GM15510 (cell line): ENCODE results near the gene AKAP5.

Source experiments
- POLR2A ChIP-seq: IDR thresholded peaks from 3 replicates; pipeline ENCODE4 v1.6.1; 2011; ENCODE audit warnings: borderline replicate concordance; ENCODE audit not compliant: insufficient read length; ENCODE audit errors: extremely low read depth

AKAP5 gene

GRCh38 chr14:64504897-64505794 lies 39.8 kb downstream of the AKAP5 start:
- TF ChIP-seq POLR2A: peak; percentile 37

GRCh38 chr14:64506721-64507120 lies 41.4 kb downstream of the AKAP5 start:
- no peak for TF ChIP-seq POLR2A

GRCh38 chr14:64507376-64508156 lies 42.3 kb downstream of the AKAP5 start:
- TF ChIP-seq POLR2A: no peak

- TF ChIP-seq POLR2A: no peak
Measured at GRCh38 chr14:64508215-64508776, 43.0 kb downstream of the AKAP5 start.

- no peak for TF ChIP-seq POLR2A
Measured at GRCh38 chr14:64509036-64509435, 43.7 kb downstream of the AKAP5 start.

GRCh38 chr14:64510825-64511671 lies 45.7 kb downstream of the AKAP5 start:
- no peak for TF ChIP-seq POLR2A

- TF ChIP-seq POLR2A: no peak
Measured at GRCh38 chr14:64513271-64513670, 48.0 kb downstream of the AKAP5 start.

GRCh38 chr14:64515053-64515452 lies 49.8 kb downstream of the AKAP5 start:
- no peak for TF ChIP-seq POLR2A

- TF ChIP-seq POLR2A: no peak
Measured at GRCh38 chr14:64516969-64517368, 51.7 kb downstream of the AKAP5 start.

- no peak for TF ChIP-seq POLR2A
Measured at GRCh38 chr14:64518229-64518628, 52.9 kb downstream of the AKAP5 start.

- TF ChIP-seq POLR2A: no peak
Measured at GRCh38 chr14:64520699-64521098, 55.4 kb downstream of the AKAP5 start.

- TF ChIP-seq POLR2A: no peak
Measured at GRCh38 chr14:64522591-64523355, 57.5 kb downstream of the AKAP5 start.
